Middle frontal gyrus (tissue), 1 donor: ENCODE results near the gene THEMIS.
"Not testable (repeated sequence)": the region's sequence is repeated elsewhere in the genome, so short reads cannot be mapped to it uniquely, and the experiment has no call there.

ENCODE experiments used
- DNase-seq: peaks from one replicate; pipeline ENCODE4 v3.0.0-alpha.2; 2015; ENCODE audit warnings: low spot score; ENCODE audit errors: extremely low spot score

THEMIS gene, protein sequence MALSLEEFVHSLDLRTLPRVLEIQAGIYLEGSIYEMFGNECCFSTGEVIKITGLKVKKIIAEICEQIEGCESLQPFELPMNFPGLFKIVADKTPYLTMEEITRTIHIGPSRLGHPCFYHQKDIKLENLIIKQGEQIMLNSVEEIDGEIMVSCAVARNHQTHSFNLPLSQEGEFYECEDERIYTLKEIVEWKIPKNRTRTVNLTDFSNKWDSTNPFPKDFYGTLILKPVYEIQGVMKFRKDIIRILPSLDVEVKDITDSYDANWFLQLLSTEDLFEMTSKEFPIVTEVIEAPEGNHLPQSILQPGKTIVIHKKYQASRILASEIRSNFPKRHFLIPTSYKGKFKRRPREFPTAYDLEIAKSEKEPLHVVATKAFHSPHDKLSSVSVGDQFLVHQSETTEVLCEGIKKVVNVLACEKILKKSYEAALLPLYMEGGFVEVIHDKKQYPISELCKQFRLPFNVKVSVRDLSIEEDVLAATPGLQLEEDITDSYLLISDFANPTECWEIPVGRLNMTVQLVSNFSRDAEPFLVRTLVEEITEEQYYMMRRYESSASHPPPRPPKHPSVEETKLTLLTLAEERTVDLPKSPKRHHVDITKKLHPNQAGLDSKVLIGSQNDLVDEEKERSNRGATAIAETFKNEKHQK

DNA sequence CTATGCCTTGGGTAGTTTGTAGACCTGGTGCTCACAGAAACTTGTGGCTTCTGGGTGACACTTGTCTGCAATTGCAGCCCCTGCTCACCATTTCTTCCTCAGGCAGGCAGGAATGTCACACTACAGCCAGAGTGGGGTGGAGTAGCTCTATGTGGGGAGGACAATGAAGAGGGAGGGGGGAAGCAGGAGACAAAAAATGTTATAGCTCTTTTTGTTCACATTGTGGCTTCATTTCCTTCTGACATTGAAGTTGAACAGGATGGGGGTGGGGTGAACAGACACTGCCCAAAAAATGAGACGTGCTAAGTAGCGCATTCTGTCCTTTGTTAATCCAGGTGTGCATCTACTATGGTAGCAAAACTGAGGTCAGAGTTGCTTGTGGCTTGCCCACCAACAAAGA is at the start of gene THEMIS:
THEMIS (minus strand) TSS at position 124 of the 400 bp plus-strand sequence. CDS start 126 bp downstream, outside the sequence.
- DNase-seq: no peak

DNA sequence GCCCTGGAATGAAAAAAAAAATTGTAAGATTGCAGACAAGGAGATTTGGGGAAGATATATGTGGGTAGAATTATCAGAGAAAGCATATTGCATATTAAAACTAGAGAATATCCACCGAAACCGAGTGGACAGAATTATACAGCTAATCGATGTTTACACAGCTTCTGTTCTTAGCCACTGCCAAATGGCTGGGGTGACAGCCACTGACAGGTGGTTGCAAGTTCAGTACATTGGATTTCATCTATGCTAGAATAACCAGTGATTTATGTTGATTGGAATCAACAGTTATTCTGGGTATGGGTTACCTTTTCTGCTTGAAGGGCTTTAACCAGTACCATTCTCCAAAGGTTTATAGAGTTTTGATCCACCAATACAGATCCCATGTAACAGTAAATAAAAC is 48.4 kb upstream of the THEMIS start:
- no peak for DNase-seq

DNA sequence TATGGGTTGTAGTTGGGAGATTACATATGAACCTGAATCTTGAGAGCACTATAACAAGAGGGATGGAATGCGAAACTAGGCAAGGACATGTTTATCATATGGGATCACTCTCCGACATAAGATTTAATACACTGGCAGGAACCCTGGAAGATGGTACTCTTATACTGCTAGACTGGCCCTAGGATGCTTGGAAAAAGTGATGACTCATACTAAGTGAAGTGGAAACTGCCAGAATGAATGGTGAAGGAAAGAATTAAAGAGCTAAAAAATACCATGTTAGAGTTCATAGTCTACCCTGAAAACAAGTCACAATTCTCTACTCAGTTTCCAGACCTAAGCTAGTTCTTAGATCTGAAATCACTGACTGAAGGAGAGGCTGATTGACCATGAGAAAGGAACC is 45.5 kb upstream of the THEMIS start:
- DNase-seq: no peak

DNA sequence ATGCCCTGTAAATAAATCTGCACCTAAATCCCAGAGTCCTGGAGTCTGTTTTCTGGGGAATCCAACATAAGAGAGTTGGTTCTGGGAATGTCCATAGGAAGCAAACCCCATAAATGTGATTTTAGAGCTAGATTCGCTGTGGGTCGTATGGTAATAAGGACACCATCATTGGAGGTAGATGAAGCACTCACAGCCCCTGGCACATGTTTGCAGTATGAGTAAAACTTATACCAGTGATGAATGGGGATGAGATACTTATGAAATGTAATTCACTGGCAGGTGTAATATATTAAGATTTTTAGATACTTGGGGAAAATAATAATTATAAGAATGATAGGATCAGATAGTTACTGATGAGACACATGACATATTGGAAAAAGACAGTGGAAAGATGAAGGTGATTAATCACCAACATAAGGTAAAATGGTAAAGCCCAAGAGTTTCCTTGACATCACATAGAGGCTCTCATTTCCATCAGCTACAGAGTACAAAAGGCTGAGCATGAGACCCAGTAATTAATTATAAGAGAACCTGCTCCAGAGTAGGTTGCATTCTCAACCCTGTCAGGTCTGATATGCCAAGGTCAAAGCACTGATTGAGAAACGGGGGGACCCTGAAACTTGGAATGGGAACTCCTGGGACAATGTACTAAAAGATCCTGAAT is 44.7 kb upstream of the THEMIS start:
- DNase-seq: no peak

DNA sequence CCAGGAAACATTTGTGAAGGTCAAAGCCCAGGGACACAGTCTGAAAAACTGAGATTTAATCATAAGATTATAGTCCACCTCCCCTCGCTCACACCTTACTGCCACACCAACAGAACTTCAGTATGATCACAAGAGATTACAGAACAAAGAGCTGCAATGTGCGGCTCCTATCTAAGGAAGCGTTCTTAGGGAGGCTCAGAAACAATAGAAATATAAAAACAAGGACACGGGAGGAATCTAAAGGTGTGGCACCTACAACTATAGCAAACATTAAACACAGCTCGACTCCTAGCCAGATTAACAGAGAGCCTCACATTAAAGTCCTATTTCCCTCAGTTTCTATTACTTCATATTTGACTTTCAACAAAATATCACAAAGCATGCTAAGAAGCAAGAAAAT is 40.4 kb upstream of the THEMIS start:
- DNase-seq: no peak

DNA sequence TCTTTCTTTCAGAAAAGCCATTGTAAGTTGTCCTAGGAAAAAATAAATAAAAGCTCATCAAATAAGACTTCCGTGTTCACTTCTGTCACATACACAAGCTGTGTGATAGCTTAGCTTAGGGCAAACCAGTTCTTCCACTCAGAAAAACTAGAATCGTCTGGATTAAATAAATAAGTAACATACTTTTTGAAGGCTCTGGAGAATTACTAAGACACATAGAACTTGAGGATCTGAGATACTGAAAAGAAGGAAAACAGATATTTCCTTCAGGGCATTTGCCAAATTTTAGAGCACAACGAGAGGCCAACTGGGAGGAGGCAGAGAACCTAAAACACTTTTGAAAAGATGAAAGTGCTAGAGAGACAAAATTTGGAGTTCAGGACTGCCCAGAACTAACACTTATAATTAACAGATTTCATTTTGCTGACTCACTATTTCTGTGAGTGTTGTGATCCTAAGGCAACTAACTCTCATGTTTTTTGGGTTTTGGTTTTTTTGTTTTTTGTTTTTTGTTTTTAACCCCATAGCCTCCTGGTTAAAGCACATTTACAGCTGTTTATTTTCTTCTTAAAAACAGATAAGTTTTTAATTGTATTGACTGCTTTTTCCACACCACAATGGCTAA is 38.7 kb upstream of the THEMIS start:
- no peak for DNase-seq

DNA sequence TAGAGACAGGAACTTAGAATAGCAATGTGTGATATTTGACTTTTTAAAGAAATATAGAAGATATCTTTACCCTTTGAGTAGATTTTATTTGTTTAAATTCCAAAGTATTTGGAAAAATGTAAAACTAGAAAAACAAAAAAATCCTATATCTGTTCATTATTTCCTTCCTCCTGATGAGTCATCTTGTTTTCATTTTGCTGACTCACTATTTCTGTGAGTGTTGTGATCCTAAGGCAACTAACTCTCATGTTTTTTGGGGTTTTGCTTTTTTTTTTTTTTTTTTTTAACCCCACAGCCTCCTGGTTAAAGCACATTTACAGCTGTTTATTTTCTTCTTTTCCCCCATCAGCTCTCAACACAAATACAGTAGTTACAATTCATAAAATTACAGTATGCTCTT is 37.8 kb upstream of the THEMIS start:
- no peak for DNase-seq

DNA sequence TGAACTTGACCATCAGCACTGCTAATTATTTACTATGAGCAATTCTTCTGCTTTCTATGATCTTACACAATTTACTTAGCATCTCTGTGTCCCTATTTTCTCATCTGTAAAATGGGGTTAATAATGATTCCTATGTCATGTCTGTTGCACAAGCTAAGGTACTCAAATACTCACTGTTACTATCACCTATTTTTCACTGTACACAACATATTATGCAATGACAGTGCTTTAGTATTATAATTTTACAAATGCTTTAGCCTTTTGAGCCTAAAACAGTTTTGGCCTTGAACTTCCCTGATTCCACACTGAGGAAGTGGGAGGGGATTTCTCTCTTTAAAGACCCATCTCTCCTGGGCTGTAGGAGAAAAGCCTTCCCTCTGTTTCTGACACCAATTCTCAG is 36.9 kb upstream of the THEMIS start:
- no peak for DNase-seq

DNA sequence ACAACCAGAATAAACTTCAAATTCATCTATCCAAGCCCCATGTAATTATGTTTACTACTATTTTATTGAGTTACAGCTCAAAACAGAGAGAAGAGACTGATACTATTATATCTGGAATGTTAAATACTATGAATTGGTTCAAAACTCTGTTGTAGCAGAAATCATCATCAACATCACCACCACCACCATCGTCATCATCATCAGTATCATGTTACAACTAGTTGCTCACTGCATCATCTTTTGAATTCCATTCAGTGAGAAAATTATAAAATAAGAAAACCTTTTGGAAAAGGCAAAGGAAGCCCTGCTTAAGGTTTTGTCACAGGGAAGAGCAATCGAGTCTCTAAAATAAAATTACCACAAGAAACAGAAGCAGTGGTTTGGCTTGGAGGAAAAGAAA is 36.2 kb upstream of the THEMIS start:
- DNase-seq: no peak

DNA sequence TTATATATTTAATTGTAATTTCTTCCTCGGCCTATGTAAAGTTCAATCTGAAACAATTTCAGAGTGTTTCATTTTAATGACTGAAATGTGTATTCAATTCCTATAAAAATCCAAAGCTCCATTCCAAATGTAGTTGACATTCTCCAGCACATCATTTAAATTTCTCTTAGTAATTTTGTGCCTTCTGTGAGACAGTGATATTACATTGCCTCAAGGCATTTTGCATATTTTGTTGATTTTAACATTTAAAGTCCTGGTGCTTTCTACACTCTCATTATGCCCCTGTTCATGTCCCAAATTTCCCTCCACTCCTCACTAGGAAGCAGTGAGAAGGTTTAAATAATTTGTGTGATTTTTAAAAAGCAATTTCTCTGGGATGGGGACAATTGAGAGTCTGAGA is 34.1 kb upstream of the THEMIS start:
- DNase-seq: no peak

DNA sequence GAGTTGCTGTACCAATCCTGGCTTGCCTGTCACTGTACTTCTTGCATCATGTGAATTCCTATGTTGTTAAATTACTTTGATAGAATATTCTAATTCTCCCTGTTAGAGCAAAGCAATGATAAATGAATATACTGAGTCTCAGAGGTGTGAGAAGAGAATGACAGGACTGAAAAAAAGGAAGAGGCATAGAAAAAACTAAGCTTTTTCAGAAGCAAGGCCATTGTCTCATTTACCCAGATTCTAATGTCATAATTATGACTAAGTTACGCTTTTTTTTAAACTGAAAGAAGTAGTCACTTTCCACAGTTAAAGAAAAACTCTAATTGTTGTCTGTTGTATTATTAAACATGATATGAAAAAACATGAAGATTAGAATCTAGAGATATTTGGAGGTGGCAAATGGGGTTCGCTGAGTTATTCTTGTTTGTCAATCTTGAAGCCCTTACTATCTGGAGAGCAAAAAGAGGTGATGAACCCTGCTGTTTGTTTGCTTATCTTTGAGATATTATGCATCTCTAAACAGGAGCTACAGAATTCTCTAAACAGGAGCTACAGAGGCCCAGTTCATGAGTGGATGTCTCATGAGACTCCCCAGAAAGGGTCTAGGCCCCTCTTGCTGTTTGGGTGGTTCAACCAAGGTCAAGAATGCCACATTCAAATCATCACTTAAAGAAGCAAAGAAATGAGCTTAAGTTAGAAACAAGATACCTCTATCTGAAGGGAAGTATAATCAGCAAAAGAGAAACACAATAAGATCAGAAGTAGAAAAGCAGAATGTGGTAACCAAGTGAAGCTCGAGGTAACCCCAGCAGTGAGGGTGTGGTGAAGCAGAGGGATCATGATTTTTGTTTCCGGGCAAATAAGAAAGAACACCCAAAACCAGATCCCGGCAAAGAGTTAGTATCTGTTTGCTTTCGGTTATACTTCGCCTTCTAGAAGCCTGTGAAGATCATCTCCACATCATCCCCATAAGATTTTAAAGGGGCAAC is 33.3 kb upstream of the THEMIS start:
- DNase-seq: no peak

DNA sequence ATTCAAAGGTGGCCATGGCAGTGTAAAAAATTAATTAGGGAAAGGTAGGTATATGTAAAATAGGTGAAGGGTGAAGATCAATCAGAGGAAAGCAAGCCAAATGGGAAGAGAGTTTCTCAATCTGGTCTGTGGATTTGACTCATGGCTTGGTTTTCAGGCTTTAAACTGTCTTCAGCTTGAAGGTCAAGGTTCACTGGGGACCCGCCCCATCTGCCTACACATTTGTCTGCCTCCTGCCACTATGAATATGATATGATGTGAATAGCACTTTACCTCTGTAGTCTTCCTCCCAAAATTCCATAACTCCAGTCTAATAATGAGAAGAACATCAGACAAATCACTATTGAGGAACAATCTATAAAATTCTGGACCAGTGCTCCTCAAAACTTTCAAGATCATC is 32.3 kb upstream of the THEMIS start:
- DNase-seq: no peak

DNA sequence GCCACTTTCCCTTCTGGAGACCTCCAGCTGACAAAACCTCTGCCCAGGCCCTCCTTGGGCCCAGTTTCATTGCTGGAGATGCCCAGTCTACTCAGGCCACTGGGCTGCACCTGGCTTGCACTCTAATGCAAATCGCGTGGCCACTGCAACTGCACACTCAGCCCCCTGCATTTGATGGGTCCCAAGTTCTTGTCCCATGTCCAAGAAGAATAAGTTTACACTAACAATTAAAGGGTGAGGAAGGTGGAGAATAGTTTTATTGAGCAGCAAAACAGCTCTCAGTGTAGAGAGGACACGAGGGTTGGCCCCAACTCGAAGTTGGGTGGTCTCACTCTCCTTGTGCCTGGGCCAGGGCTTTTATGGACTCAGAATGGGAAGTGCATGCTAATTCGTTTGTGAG is 31.9 kb upstream of the THEMIS start:
- no peak for DNase-seq

DNA sequence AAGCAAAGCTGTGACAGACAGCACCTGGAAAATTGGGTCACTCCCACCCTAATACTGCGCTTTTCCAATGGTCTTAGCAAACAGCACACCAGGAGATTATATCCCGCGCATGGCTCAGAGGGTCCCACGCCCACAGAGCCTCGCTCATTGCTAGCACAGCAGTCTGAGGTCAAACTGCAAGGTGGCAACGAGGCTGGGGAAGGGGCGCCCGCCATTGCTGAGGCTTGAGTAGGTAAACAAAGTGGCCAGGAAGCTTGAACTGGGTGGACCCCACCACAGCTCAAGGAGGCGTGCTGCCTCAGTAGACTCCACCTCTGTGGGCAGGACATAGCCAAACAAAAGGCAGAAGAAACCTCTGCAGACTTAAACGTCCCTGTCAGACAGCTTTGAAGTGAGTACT is 25.6 kb upstream of the THEMIS start:
- DNase-seq: not testable (repeated sequence)

DNA sequence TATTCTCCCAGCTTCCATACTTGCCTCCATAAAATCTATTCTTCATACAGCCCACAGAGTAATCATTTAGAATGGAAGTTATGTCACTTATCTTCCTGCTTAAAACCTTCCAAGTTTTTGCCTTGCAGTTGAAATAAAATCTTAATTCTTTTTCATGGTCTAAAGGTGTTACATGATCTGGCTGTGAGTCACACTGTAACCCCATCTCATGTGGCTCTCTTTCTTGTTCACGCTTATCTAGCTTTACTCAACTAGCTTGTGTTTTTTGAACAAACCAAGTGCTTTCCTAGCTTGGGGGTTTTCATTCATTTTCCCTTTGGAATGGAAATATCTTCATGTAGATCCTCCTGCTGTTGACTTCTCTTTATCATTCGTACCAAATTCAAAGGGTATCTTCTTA is 23.6 kb upstream of the THEMIS start:
- no peak for DNase-seq

DNA sequence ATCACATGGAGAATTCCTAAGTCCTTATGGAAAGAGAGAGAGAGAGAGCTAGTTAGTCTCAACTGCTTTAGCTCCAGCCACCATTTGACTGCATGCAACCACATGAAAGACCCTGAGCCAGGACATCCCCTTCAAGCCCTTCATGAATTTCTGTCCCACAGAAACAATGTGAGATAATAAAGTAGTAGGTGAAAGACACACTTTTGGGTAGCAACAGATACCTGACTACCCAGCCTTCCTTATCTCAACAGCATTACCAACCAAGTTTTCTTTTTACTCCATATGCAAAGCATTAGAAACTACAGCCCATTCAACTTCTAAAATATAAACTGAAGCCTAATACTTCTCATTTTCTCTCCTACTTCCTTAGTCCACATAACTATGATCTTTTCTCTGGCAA is 23.2 kb upstream of the THEMIS start:
- no peak for DNase-seq

DNA sequence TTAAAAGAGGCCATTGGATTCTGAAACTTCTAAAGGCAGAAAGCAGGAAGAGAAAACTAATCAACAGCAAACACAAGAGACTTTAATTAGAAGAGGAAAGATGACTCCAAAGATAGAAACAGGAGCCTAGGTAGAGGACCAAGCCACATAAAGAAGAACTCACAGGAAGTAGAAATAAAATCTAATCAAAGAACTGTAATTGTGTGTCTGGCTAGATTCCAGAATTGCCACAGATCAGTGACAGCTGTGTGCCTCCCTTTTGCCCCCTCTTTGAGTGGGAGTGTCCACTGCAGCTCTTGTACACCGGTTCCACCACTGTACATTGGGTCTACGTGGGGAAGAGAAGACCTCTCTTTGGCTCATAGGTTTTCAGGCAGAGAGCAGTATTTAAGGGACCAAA is 22.3 kb upstream of the THEMIS start:
- no peak for DNase-seq

DNA sequence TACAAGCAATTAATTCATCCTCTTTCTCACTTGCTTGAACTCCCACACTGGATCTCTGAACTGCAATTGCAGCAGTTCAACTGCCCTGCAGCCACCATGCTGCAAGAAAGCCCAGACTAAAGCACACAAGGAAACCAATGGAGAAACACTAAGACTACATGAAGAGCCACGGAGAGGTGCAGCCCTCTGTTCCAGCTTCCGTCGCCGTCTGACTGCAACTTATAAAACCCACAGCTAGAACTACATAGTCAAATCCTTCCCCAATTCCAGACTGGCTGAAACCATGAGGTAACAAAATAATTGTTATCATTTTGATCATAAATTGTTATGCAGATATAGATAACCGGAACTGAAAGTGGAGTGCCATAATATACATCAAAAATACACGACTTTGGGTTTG is 21.1 kb upstream of the THEMIS start:
- DNase-seq: no peak

DNA sequence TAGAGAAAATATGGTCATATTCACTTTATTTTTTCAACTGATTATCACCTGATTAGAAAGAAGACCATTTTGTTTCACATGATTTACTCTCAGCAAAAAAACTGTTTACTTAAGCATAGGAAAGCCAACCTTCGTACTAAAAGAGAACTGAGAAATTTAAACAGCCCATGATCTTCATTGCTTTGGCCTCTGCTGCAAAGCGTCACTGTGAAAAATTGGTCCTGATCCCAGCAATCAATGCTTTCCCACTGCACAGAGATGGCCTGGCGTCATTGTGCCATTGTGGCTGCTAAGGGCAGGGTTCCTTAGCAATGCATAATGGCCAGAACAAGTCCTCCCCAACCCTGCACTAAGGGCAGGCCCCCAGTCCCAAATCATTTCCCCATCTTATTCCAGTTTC is 19.9 kb upstream of the THEMIS start:
- DNase-seq: no peak

DNA sequence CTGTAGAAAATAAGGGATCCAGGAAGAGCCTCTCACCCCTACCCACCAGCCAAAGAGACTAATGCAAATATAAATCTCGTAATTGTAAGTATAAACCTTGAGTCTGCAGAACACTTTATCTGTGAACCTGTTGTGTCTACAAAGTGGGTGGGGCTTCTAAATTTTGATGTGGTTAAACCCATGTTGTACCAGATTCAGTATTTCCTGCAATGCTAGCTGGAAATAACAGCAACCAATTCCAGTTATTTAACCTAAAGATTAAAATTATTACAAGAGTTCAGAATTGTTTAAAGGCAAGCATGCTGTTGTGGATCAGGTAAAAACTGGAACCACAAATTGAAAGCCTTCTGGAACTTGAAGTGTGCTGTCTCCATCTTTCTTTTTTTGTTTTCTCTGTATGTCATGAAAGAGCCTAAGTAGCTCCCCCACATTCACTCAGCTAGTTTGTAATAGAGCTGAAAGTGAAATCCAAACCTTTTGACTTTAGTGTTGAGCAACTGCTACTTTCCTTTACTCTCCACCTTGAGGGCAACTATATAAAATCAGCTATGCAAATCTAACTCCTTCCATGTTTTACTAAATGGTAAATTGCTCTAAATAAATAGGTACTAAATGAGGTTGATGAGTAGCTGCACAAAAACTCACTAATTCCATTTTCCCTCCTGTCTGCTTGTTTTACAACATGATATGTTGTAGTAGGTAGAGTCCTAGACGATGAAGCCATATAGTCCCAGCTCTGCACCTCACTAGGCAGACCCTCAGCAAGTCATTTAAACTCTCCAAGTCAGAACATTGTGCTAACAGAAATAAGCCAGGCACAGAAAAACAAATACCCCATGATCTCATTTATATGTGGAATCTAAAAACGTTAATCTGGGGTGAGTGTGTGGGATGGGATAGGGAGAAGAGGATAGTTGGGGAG is 17.9 kb upstream of the THEMIS start:
- no peak for DNase-seq
